H1 (cell line): Measurements from ENCODE around the gene NEDD8. TPM values are rescaled to one million over a fixed set of nuclear protein-coding genes. Genes with fewer than 3 reads are reported as not detected.

Source experiments
- CTCF ChIA-PET: fragments of 300-600 bp; sonication (Branson Sonifier 250); formaldehyde crosslinking; loops from one replicate; lab custom pipeline; 2021; ENCODE audit not compliant: partially characterized antibody; lab: Charles Lee
- POLR2A ChIA-PET: fragments of 300-600 bp; sonication (Branson Sonifier 250); formaldehyde crosslinking; loops from one replicate; lab custom pipeline; 2021; ENCODE audit warnings: inconsistent platforms; ENCODE audit not compliant: partially characterized antibody; lab: Charles Lee
- DNase-seq, 2 experiments: peaks; one replicate each; pipeline versions ENCODE4 v3.0.0 to v3.0.0-alpha.2; 2010 to 2022; ENCODE audit warnings: low spot score in 2 of 2, low read depth in 1 of 2, mixed read lengths in 1 of 2
- FAIRE-seq: peaks from 2 replicates; lab custom pipeline; 2011; peaks lifted over from hg19 to GRCh38; lab: Jason Lieb, UNC
- H2AFZ ChIP-seq: 2 replicates; pipeline ENCODE4 v1.8.1; 2012; ENCODE audit warnings: low read length, inconsistent platforms
- H2AK5ac ChIP-seq: 2 replicates; pipeline ENCODE4 v1.6.1; 2013; ENCODE audit warnings: low read depth, low read length
- H2BK120ac ChIP-seq: replicated peaks from 2 replicates; pipeline ENCODE3; 2013; ENCODE audit warnings: low read depth, low read length, inconsistent platforms
- H2BK12ac ChIP-seq: 2 replicates; pipeline ENCODE4 v1.6.1; 2013; ENCODE audit warnings: low read depth, low read length
- H2BK15ac ChIP-seq: 2 replicates; pipeline ENCODE4 v1.6.1; 2013; ENCODE audit warnings: low read length
- H2BK20ac ChIP-seq: 2 replicates; pipeline ENCODE4 v1.6.1; 2013; ENCODE audit warnings: low read length
- H2BK5ac ChIP-seq: 2 replicates; pipeline ENCODE4 v1.6.1; 2013; ENCODE audit warnings: low read depth, low read length
- H3K14ac ChIP-seq: 2 replicates; pipeline ENCODE4 v1.6.1; 2013; ENCODE audit warnings: inconsistent platforms; ENCODE audit not compliant: insufficient read length
- H3K18ac ChIP-seq: 2 replicates; pipeline ENCODE4 v1.6.1; 2013; ENCODE audit warnings: low read length; ENCODE audit errors: extremely low read depth
- H3K23ac ChIP-seq: 2 replicates; pipeline ENCODE4 v1.6.1; 2013; ENCODE audit warnings: inconsistent platforms; ENCODE audit not compliant: insufficient read length
- H3K23me2 ChIP-seq: 2 replicates; pipeline ENCODE4 v1.6.1; 2013; ENCODE audit warnings: low read depth, low read length
- H3K27ac ChIP-seq: 2 replicates; pipeline ENCODE4 v1.6.1; 2011; ENCODE audit warnings: low read depth, low read length, inconsistent platforms
- H3K27me3 ChIP-seq, 4 experiments: replicated peaks in 1 of 4; 1 replicate in 1 of 4; 2 replicates in 3 of 4; pipeline versions ENCODE4 v1.6.1 to v1.8.1; 2011 to 2013; ENCODE audit warnings: low read length in 3 of 4, mild to moderate bottlenecking in 3 of 4, inconsistent platforms in 2 of 4, mixed read lengths in 2 of 4, moderate library complexity in 1 of 4; ENCODE audit not compliant: control insufficient read depth in 3 of 4, insufficient read depth in 3 of 4; ENCODE audit errors: extremely low read depth in 1 of 4
- H3K36me3 ChIP-seq, 4 experiments: 2 replicates each; pipeline versions ENCODE4 v1.6.1 to v1.8.1; 2011 to 2013; ENCODE audit warnings: mild to moderate bottlenecking in 4 of 4, low read length in 3 of 4, moderate library complexity in 2 of 4, control low read depth in 1 of 4, inconsistent platforms in 1 of 4; ENCODE audit not compliant: insufficient read depth in 4 of 4, control insufficient read depth in 2 of 4
- H3K4ac ChIP-seq: replicated peaks from 2 replicates; pipeline ENCODE3; 2013; ENCODE audit warnings: low read length, low read depth, mixed read lengths, inconsistent platforms; ENCODE audit not compliant: insufficient read length
- H3K4me1 ChIP-seq, 4 experiments: replicated peaks in 1 of 4; 1 replicate in 1 of 4; 2 replicates in 3 of 4; pipeline versions ENCODE4 v1.6.1 to v1.8.1; 2011 to 2013; ENCODE audit warnings: low read length in 3 of 4, inconsistent platforms in 2 of 4, mixed read lengths in 1 of 4; ENCODE audit not compliant: insufficient read depth in 4 of 4, control insufficient read depth in 3 of 4
- H3K4me2 ChIP-seq, 2 experiments: 2 replicates each; pipeline versions ENCODE4 v1.6.1 to v1.8.1; 2011 to 2013; ENCODE audit warnings: low read depth in 2 of 2, low read length in 2 of 2, control low read depth in 1 of 2, inconsistent platforms in 1 of 2, mild to moderate bottlenecking in 1 of 2; ENCODE audit not compliant: insufficient read depth in 1 of 2
- H3K4me3 ChIP-seq, 4 experiments: fragments of 200-600, 300-600 bp in 1 of 4; sonication (generic), shearing (Covaris generic), sonication (Bioruptor Twin) in 1 of 4; 2 replicates each; pipeline versions ENCODE4 v1.5.1 to v1.8.1; 2011 to 2016; ENCODE audit warnings: low read length in 4 of 4, low read depth in 3 of 4, control low read depth in 2 of 4, inconsistent platforms in 2 of 4, mild to moderate bottlenecking in 2 of 4, mixed read lengths in 1 of 4, moderate library complexity in 1 of 4; ENCODE audit not compliant: insufficient read depth in 2 of 4; ENCODE audit errors: extremely low read depth in 1 of 4
- H3K56ac ChIP-seq: replicated peaks from 2 replicates; pipeline ENCODE3; 2013; ENCODE audit warnings: low read depth, mild to moderate bottlenecking, mixed read lengths, low read length, inconsistent platforms; ENCODE audit not compliant: insufficient read length
- H3K79me1 ChIP-seq: 2 replicates; pipeline ENCODE4 v1.6.1; 2013; ENCODE audit warnings: low read depth, low read length, control low read depth
- H3K79me2 ChIP-seq, 2 experiments: 2 replicates each; pipeline versions ENCODE4 v1.6.1 to v1.8.1; 2012 to 2013; ENCODE audit warnings: low read length in 2 of 2, mild to moderate bottlenecking in 2 of 2, inconsistent platforms in 1 of 2; ENCODE audit not compliant: insufficient read depth in 2 of 2, control insufficient read depth in 1 of 2
- H3K9ac ChIP-seq, 4 experiments: replicated peaks in 1 of 4; 1 replicate in 1 of 4; 2 replicates in 3 of 4; pipeline versions ENCODE4 v1.6.1 to v1.8.1; 2011 to 2013; ENCODE audit warnings: low read depth in 3 of 4, low read length in 3 of 4, control low read depth in 2 of 4, mild to moderate bottlenecking in 2 of 4, moderate library complexity in 2 of 4, inconsistent platforms in 1 of 4; ENCODE audit errors: extremely low read depth in 1 of 4
- H3K9me3 ChIP-seq, 2 experiments: 2 replicates each; pipeline versions ENCODE4 v1.6.1 to v1.8.1; 2012 to 2013; ENCODE audit warnings: mild to moderate bottlenecking in 2 of 2, moderate library complexity in 2 of 2, control low read depth in 1 of 2, inconsistent platforms in 1 of 2, low read depth in 1 of 2, low read length in 1 of 2, mixed read lengths in 1 of 2; ENCODE audit not compliant: insufficient read depth in 2 of 2
- H4K20me1 ChIP-seq, 2 experiments: replicated peaks in 1 of 2; 2 replicates each; pipeline versions ENCODE3 to v1.8.1; 2011 to 2013; ENCODE audit warnings: inconsistent platforms in 2 of 2, low read length in 2 of 2, mild to moderate bottlenecking in 1 of 2; ENCODE audit not compliant: insufficient read depth in 2 of 2, control insufficient read depth in 1 of 2
- H4K5ac ChIP-seq: 2 replicates; pipeline ENCODE4 v1.6.1; 2013; ENCODE audit warnings: low read length, low read depth, mixed read lengths, inconsistent platforms; ENCODE audit not compliant: insufficient read length
- H4K8ac ChIP-seq: 2 replicates; pipeline ENCODE4 v1.8.0; 2013; ENCODE audit warnings: mild to moderate bottlenecking, moderate library complexity, low read length, inconsistent platforms; ENCODE audit not compliant: insufficient read depth; ENCODE audit errors: extremely low read depth
- H4K91ac ChIP-seq: replicated peaks from 2 replicates; pipeline ENCODE3; 2013; ENCODE audit warnings: low read length, mixed read lengths, inconsistent platforms; ENCODE audit not compliant: insufficient read length
- BACH1 ChIP-seq: IDR thresholded peaks from 2 replicates; pipeline ENCODE4 v1.6.1; 2012; ENCODE audit warnings: low read length, improper control_type of control experiment
- EGR1 ChIP-seq: IDR thresholded peaks from 2 replicates; pipeline ENCODE4 v1.6.1; 2011; ENCODE audit warnings: low read depth, low read length, borderline replicate concordance
- FOSL1 ChIP-seq: IDR thresholded peaks from 2 replicates; pipeline ENCODE4 v1.6.1; 2011; ENCODE audit warnings: mild to moderate bottlenecking, low read depth, low read length, moderate library complexity; ENCODE audit not compliant: insufficient read depth
- MAFK ChIP-seq: IDR thresholded peaks from 2 replicates; pipeline ENCODE4 v1.6.1; 2012; ENCODE audit warnings: low read depth, mild to moderate bottlenecking, improper control_type of control experiment, low read length
- POLR2A ChIP-seq, 2 experiments: IDR thresholded peaks; 1 replicate in 1 of 2; 2 replicates in 1 of 2; pipeline ENCODE4 v1.6.1; 2011; ENCODE audit warnings: low read depth in 2 of 2, low read length in 2 of 2, mild to moderate bottlenecking in 2 of 2; ENCODE audit errors: control extremely low read depth in 1 of 2
- POLR2AphosphoS5 ChIP-seq: IDR thresholded peaks from 2 replicates; pipeline ENCODE4 v1.6.1; 2011; ENCODE audit warnings: low read depth, low read length
- RBBP5 ChIP-seq: IDR thresholded peaks from 2 replicates; pipeline ENCODE4 v1.7.1; 2012; ENCODE audit warnings: low read depth, mild to moderate bottlenecking, inconsistent platforms, low read length, moderate library complexity, borderline replicate concordance
- WGBS, 2 experiments: shearing (Covaris generic) in 1 of 2; methylation state at CpG; one replicate each; pipeline versions ENCODE4 v1.1.6 to v1.1.7; 2013 to 2015; ENCODE audit warnings: low lambda C conversion rate in 2 of 2, mixed read lengths in 2 of 2, inconsistent platforms in 1 of 2, low coverage in 1 of 2, missing lambda C conversion rate in 1 of 2; ENCODE audit not compliant: insufficient replicate concordance in 2 of 2, insufficient coverage in 1 of 2, insufficient read length in 1 of 2; ENCODE audit errors: extremely low coverage in 1 of 2, missing lambda C conversion rate in 1 of 2; 5-methylcytosine and 5-hydroxymethylcytosine counted together
- polyA plus RNA-seq, 7 experiments: library from polyadenylated mRNA; depleted of rRNA in 3 of 7; stranded (reverse) in 5 of 7; unstranded in 2 of 7; fragments of >200 nt in 5 of 7; fragments of 200-250 nt in 2 of 7; gene quantifications; 1 replicate in 5 of 7; 2 replicates in 1 of 7; 4 replicates in 1 of 7; pipeline versions ENCODE4 v1.2.1 to v1.2.3, GENCODE V29; 2011 to 2013; ENCODE audit warnings: missing spikeins in 2 of 7, mixed read lengths in 2 of 7
- total RNA-seq: library from RNA; stranded (reverse); fragmentation: NEBNext Ultra II Directional; extraction: Animal tissue kit (Norgen Biotek cat#: 25700); gene quantifications from 2 replicates; pipeline ENCODE4 v1.2.1, GENCODE V29; 2021

NEDD8 gene
- total and polyA plus RNA-seq, 2 of the 8 experiments (the other 6 are each of a cell fraction or from before 2014, with no cell fraction given): 253 to 317 TPM

GRCh38 chr14:24182110-24182882, 49.9 kb downstream of the NEDD8 start:
- Histone ChIP-seq H3K4me3 (no peak overlapping the region), H3K23ac (no peak overlapping the region), H3K18ac (no peak overlapping the region), H3K56ac (no peak overlapping the region), H3K4me1 (no peaks in the 10 kb centered on the region), H3K27me3 (no peaks in the 10 kb centered on the region), H4K8ac (no peak overlapping the region; the same call in 1 of the 2 replicates), H3K9ac (no peak overlapping the region), H2BK12ac (no peak overlapping the region), H3K14ac (no peak overlapping the region), H2AK5ac (no peak overlapping the region), H3K27ac (no peak overlapping the region), H2BK15ac (no peak overlapping the region), H2AFZ (no peak overlapping the region), H3K4me2 (no peak overlapping the region), H4K91ac (no peak overlapping the region), H3K4ac (no peak overlapping the region), H4K20me1 (peaks cover 2 to 25% of the 10 kb centered on the region in 2 experiments), H4K5ac (no peak overlapping the region), H3K9me3 (no peaks in the 10 kb centered on the region), H2BK20ac (no peak overlapping the region), H3K36me3 (peaks cover 27 to 84% (median 69%) of the 10 kb centered on the region in 4 experiments), H3K79me2 (peaks cover 0 to 6% of the 10 kb centered on the region in 2 experiments; a peak in 1 of 4 replicates), H2BK5ac (no peak overlapping the region), H2BK120ac (no peak overlapping the region), H3K79me1 (peaks cover 9% of the 10 kb centered on the region), H3K23me2 (no peaks in the 10 kb centered on the region)
- FAIRE-seq (no peak), DNase-seq (no peak)
- CTCF ChIA-PET: interaction anchor here (1.0 to 1.3 kb wide), 2 partner anchors 11 to 21 kb away, joined by 4 to 5 read pairs; partner anchors contain the start of genes IRF9 and REC8
- TF ChIP-seq BACH1: no peak
- TF ChIP-seq MAFK: no peak
- TF ChIP-seq POLR2A (IDR thresholded peaks at IDR 0.05; ENCODE audit: control extremely low read depth in 1 of 2, low read depth in 2 of 2, low read length in 2 of 2): peak in 1 of 2 experiments; percentile 46; a peak in 1 of 3 replicates
- no peak for TF ChIP-seq EGR1
- TF ChIP-seq FOSL1: no peak
- TF ChIP-seq RBBP5: no peak
- TF ChIP-seq POLR2AphosphoS5: peak; percentile 18; the same call in 1 of the 2 replicates
- WGBS, 2 experiments: 94% methylated on average over 14 of the region's 14 CpGs; no CpG with 5 or more reads in 1 of the 2 experiments
- POLR2A ChIA-PET: interaction anchor here (0.8 to 9.3 kb wide), 11 partner anchors 10 to 117 kb away, joined by 3 to 93 read pairs (median 4); partner anchors contain the start of genes CHMP4A, DHRS1, IRF9 and NOP9
